Fibroblast of the aortic adventitia (primary cell): ENCODE measurements around the gene SLC6A5. TPM values are rescaled to one million over a fixed set of nuclear protein-coding genes. Genes with fewer than 3 reads are reported as not detected.
"Not testable (repeated sequence)": the region's sequence is repeated elsewhere in the genome, so short reads cannot be mapped to it uniquely, and the experiment has no call there.

ENCODE experiments used
- DNase-seq: peaks from one replicate; pipeline ENCODE4 v3.0.0-alpha.2; 2010; ENCODE audit warnings: low read depth
- H3K4me3 ChIP-seq: 2 replicates; pipeline ENCODE4 v1.5.1; 2011; ENCODE audit warnings: low read depth, mild to moderate bottlenecking, control low read depth, low read length, moderate library complexity
- CTCF ChIP-seq: IDR thresholded peaks from 2 replicates; pipeline ENCODE4 v1.5.1; 2011; ENCODE audit warnings: mild to moderate bottlenecking, low read length, control low read depth, inconsistent platforms; ENCODE audit not compliant: insufficient read depth
- total RNA-seq: library from RNA; depleted of rRNA; stranded (reverse); fragments of >200 nt; gene quantifications from 2 replicates; pipeline ENCODE4 v1.2.3, GENCODE V29; 2012; ENCODE audit warnings: low replicate concordance

The SLC6A5 gene
- total RNA-seq, 1 donor: not detected

- no peak for TF ChIP-seq CTCF
- no peak overlapping the region for H3K4me3 ChIP-seq
Measured at GRCh38 chr11:20563866-20564265, 35.5 kb upstream of the SLC6A5 start.

GRCh38 chr11:20564846-20565635 lies 34.4 kb upstream of the SLC6A5 start:
- no peak for DNase-seq
- no peak overlapping the region for H3K4me3 ChIP-seq
- no peak for TF ChIP-seq CTCF

More at GRCh38 chr11:20563866-20564265, 35.5 kb upstream of the SLC6A5 start:
- no peak for DNase-seq

DNA sequence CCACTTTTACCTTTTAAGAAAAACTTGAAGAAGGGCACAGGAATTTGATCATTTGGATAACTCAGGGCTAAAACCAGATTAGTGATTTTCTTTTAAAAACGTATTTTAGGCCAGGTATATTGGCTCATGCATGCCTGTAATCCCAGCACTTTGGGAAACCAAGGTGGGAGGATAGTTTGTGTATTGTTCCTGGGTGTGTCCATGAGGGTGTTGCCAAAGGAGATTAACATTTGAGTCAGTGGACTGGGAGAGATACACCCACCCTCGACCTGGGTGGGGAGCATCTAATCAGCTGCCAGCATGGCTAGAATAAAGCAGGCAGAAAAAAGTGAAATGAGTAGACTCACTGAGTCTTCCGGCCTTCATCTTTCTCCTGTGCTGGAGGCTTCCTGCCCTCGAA lies 33.3 kb upstream of the SLC6A5 start:
- not testable (repeated sequence) for DNase-seq, H3K4me3 ChIP-seq

GRCh38 chr11:20566591-20567434 lies 32.6 kb upstream of the SLC6A5 start:
- TF ChIP-seq CTCF: no peak
- DNase-seq: no peak
- H3K4me3 ChIP-seq: no peak overlapping the region

GRCh38 chr11:20579725-20580124 lies 19.7 kb upstream of the SLC6A5 start:
- not testable (repeated sequence) for H3K4me3 ChIP-seq, DNase-seq

- H3K4me3 ChIP-seq: no peak overlapping the region
- TF ChIP-seq CTCF: no peak
- DNase-seq: no peak
Measured at GRCh38 chr11:20583201-20583600, 16.2 kb upstream of the SLC6A5 start.

DNA sequence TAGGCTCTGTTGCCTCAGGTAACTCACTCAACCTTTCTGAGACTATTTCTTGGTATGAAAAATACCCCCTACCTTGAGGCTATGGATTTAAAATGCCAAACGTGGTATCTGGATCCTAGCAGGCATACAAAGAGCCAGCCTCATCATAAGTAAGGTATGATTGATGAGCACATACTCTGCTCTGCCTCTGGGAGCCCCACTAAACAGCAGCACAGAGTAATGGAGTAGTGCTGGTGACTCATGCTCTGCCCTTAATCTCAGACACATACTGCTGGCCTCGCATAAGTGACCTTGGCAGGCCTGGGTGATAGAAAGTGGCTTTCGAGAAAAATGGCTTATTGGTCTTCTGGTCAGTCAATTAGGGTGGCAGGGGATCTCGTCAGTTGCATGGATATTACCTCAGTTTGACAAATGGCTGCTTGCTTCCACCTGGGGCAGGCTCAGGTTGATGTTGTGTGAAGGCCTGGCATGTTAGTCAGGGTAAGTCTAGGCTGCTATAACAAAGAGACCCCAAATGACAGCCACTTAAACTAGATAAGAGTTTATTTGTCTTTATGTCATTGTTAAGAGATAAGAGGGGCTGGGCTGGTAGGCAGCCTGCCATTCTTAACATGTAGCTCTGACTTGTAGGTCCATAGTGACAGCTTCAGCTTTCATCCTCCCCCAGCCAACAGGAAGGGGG lies 15.2 kb upstream of the SLC6A5 start:
- no peak overlapping the region for H3K4me3 ChIP-seq
- no peak for TF ChIP-seq CTCF
- no peak for DNase-seq
